SW480 (cell line): ENCODE results near the gene FAM124B.
A peak's percentile ranks its signal among the peaks of the same experiment; 100 is the strongest.

Experiments
- DNase-seq: peaks from one replicate; pipeline ENCODE4 v3.0.0-alpha.2; 2016; ENCODE audit warnings: low spot score

The FAM124B gene, protein sequence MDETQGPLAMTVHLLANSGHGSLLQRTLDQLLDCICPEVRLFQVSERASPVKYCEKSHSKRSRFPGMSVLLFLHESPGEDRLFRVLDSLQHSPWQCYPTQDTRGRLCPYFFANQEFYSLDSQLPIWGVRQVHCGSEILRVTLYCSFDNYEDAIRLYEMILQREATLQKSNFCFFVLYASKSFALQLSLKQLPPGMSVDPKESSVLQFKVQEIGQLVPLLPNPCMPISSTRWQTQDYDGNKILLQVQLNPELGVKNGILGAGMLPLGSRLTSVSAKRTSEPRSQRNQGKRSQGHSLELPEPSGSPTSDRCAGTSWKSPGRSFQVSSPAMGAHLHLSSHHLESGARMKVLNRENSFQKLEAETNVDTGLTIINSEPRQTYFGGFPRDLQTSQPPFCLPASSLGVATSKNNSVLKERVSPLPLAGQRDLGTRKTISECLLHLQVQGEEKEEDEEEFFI

DNA sequence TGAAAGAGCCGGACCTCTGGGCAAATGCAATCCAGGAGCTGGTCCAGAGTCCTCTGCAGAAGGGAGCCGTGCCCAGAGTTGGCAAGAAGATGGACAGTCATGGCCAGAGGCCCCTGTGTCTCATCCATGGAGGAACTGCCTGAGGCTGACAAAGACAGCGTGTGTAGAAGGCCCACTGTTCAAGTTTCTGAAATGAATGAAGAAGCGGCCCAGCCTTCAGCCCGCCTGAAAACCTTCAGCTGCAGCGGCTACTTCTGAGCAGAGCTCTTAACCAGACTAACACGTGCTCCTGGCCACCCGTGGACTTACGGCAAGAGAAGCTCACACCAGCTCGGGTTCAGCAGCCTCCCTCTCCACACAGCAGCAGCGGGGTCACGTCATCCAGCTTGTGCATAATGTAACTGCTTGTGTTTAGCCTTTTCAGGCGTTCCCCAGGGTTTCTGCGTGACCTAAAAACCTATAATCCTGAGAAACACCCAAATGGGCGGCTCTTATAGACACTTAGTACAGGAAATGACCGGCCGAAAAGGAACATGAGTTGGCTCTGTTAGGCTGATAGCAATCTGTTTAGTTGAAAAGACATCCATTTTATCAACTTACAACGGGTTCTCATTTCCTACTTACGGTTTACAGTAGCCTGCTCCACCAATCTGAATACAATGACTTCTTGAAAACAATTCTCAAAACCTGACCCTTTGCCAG is at the start of gene FAM124B:
Gene FAM124B (minus strand): TSS at position 467 of the 702 bp plus-strand sequence. CDS start 339 bp downstream, at position 128.
- DNase-seq = no peak

DNA sequence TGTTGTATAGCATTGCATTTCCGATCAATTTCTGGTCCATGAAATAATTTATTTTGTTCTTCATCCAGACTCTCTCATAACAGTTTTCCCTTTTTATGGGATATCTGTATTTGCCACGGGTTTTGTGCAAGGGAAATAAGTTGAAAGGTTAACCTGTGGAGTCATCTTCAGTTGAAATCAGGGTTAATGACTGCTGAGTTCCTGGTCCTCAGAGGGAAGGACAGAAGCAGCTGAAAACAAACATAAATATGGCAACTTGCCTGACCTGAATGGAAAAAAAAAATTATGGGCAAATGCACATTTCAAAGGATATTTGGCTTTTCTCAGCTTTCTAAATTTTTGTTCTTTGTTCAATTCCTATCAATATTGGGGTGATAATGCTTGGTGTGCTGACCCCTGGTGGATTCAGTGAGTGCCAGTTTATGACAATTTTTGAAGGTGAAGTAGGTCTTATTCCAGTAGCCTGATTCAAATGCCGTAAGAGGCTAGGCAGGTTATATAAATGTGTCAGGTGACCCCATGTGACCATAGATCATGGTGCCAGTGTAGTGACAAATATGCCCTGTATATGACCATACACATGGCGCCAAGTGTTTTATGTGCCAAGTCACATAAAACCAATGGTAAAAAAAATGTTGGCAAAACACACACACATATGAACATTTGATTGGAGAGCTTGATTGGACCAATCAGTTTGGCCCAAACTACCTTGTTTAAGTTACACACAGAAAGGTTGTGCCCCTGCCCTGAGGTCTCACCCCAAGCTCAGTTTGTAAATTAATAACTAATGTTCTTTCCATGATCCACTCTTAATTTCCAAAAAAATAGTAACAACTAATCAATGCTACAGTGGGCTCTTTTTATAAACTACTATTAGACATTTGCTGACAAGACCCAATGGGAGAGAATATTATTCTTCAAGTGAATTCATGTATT is 47.6 kb upstream of the FAM124B start:
- DNase-seq = peak; percentile 5

DNA sequence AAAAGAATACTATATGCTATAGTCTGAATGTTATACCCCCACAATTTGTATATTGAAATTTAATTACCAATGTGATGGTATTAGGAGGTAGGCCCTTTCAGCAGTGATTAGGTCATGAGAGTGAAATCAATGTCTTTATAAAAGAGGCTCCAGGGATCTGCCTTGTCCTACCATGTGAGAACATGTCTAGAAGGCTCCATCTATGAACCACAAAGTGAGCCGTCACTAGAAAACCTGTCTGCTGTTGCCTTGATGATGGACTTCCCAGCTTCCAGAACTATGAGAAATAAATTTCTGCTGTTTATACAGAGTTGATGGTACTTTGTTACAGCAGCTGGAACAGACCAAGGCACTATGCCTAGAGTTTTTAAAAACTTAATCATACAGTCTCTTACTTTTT is 46.3 kb upstream of the FAM124B start:
- DNase-seq = no peak

DNA sequence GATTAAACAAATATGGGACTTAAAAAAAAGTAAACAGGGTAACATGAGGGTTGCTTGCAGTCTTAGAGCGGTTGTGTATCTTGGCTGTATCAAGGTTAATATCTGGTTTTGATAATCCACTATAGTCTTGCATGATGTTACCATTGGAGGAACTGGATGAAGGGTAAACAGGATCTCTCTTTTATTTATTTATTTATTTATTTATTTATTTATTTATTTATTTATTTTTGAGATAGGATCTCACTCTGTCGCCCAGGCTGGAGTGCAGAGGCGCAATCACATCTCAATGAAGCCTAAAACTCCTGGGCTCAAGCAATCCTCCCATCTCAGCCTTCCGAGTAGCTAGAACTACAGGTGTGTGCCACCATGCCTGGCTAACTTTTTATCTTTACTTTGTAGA is 42.9 kb upstream of the FAM124B start:
- no peak for DNase-seq

DNA sequence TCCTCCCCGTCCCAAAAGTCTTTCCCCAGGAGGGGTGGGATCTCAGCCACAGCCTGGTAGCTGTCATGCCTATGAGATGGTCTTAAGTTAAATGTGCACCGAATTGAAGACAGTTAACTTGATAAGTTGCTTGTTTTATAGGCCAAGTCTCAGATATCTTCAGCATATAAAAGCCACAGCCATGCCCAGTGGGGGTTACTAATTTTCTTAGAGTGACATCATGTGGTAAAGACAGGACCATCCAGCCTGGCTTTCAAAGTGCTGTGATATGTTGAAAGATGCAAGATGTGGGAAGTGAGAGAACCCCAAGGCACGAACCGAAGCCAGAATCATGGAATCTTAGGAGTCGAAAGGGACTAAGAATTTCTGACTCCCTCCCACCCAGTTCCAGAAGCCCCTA is 42.1 kb upstream of the FAM124B start:
- DNase-seq = no peak

DNA sequence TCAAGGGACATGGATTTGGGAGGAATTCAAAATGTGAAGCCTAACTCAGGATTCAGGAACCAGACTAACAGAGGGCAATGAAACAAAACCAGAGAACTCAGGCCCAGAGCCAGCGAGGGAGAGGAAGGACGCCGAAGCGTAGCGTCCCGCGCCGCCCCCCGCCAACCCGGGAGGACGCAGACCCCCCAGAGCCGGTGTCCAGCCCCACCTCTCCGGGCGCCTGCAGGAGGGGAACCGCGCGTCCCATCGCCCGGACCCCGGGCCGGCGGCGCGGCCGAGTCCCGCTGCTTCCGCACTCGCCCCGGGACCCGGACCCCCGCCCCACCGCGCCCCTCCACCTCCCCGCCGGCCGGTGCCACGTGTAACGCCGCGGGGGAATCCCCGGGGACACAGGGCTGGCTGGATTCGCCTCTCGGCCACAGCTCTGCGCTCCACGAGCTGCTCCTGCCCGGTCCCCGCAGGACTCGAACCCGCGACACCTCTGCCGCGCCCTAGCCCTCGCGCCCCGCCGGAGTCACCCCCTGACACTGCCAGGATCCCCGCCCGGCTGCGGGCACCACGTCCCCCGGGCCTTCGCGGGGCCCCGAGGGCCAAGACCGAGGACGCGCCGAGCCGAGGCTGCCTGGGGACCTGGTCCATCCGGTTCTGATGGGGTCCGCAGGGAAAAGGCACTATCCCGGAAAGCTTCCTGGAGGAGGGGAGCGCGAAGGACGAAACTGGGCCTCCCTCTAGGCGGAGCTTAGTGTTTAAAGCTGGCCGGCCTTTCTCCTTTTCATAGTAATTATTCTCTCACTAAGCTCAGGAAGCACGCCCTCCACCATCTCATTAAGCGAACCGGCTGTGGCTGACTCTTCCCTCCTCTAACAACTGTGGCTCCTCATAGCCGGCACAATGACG is 40.4 kb upstream of the FAM124B start:
- DNase-seq = no peak

DNA sequence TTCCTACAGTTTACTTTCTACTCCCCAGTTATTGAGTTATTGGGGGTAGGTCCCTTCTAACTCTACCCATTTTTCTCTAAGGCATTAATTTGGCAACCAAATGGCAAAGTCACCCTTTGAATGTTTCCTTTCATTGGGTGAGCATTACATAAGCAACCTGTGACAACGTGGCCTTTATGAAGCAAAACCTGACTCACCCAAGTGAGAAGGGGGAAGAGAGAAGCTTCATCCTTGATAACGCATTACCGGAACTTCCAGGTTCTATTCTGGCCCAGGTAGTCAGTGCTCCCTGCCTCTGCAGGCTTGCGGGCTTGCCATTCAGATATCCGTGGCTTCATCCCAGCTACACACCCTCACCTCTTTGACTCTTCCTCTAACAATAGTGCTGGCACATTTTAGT is 39.1 kb upstream of the FAM124B start:
- no peak for DNase-seq

DNA sequence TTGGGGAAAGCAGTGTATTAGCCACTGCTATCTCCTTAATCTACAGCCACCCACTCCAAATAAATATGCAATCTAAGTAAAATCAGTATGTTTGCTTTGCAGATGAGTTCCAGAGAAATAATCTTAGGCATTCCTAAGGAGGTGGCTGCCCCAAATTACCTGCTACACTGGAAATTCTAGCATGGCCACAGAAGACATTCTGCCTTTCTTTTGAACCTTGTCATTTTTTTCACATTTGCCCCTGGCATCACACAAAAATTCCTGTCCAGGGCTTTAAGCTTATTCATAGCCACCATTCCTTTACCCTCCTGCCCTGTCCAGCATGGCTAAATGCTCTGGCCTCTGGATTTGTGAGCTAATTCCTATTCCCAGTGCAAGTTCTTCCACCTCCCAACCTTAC is 36.8 kb upstream of the FAM124B start:
- no peak for DNase-seq

DNA sequence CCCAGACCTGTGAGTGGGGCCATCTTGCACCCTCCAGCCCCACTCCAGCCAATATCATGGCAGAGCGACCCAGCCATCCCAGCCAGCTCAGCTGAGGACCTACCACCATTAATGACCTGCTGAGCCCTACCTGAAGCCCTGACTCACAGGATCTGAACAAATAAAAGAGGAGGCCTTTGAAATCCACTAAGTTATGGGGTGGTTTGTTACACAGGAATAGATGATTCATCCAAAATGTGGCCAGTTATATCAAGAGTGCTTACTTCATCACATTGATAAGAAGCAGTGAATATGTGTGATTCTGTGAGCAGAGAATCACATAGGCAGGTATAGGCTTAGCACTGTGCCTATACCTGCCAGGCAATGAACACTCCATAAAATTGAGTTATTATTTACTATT is 34.7 kb upstream of the FAM124B start:
- DNase-seq = peak; percentile 26

DNA sequence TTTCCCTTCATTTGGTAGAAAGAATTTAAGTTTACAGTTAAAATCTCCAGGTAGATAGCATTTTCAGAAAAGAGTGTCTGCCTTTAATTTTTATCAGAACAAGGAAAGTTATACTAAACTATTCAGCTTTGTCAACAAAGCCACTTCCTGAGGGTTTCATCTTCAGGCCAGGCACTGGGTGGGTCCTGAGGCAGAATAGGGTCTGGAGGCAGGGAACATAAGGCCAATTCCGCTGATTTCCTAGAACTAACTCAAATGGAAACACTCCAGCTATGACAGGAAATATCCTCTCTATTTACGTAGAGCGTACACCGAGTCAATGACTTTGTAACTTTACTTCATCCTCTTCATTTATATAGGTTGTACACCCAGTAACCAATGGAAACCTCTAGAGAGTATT is 32.7 kb upstream of the FAM124B start:
- no peak for DNase-seq

DNA sequence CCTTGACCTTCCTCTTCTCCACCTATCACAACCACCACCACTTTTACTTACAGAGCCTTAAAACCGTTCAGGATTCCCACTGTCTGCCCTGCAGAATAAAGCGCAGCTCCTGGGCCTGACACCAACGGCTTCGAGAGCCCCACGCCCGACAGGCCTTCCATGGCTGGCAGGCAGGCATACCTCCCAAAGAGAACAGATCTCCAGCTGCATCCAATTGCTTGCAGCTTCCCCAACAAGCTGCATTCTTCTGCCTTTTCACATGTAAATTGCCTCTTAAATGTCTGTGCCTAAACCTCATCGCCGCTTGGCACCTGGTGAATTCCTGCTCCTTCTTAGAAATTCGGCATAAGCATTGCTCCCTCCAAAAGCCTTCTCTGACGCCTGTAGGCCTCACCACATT is 31.5 kb upstream of the FAM124B start:
- DNase-seq = no peak

DNA sequence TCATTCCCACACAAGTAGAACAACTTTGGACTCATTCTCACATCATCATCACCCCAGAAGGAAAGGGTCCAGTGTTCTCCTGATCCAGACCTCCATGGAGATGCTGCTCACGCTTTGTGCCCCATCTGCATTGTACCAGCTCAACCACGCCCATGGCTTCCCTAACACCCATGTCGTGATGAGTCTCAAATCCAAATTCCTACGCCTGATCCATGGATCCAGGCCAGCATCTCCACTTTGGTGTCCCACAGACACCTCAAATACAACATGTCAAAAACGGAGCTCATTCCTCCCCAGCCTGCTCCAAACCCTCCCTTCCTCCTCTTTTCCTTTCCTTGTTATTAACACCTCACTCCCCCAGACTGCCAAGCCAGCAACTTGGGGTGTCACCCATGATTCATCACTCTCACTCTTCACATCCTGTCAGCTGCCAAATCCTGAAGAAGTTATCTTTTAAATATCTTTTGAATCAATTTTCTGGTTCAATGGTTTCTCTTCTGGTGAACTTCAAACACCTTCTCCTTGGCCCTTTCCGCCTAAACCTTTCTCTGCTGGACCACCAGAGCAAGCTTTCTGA is 30.2 kb upstream of the FAM124B start:
- no peak for DNase-seq

DNA sequence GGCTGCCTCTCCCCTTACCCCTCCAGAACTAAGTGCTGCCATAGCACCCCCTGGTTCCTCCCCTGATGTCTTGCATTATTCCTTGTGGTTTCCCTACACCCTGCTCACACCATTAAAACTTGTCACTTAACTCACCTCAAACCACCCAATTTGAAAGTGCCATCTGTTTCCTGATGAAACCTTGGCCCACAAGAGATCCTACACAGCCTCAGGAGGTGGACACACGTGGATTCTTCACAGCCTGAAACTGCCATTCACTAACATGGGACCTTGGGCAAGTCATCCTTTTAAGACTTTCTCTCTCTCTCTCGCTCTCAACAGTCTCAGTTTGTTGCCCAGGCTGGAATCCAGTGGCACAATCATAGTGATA is 27.5 kb upstream of the FAM124B start:
- no peak for DNase-seq

DNA sequence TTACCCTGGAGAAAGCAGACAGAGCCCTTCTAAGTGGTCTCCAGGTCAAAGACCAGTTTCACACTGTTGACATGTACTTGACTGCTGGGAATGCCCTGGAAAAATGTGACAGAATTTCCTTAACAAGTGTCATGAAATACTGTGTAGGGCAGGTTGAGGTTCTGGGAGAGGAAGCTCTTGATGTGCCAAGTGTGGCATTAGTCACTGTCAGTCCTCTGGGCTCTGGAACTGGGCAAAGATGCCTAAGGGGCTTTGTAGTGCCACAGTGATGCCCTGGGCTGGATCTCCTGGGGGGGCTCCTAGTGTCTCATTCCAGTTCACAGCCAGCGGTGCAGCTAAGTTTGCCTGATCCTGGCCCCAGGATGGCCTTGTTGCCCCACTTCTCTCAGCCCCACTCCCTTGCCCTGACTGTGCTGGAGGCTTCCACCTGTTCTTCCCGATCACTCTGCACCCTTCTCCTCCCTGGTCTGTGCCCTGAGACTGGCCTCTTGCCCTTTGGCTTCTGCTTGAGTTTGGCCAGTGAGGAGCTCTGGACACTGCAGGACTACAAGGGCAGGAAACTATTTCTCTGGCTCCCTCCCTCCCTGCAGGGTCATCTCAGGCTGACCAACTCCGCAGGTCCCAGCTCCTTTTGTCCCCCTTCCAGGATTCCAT is 27.0 kb upstream of the FAM124B start:
- no peak for DNase-seq

DNA sequence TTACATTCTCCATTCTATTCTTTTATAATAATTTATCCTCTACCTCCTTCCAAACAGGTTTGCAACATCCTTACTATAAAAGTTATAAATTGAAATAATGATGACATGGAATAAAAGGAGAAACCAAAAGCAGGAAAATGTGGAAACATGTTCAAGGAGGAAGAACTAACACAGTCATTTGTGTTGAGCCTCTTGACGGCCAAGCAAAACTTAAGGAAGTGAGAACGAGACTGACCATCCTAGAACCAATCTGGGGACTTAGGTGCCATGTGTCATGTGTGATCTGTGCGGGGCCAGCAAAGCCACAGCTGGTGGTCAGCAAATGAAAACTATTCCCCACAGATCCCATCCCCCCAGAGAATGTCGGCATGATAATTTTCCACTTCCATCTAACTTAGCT is 25.6 kb upstream of the FAM124B start:
- no peak for DNase-seq

DNA sequence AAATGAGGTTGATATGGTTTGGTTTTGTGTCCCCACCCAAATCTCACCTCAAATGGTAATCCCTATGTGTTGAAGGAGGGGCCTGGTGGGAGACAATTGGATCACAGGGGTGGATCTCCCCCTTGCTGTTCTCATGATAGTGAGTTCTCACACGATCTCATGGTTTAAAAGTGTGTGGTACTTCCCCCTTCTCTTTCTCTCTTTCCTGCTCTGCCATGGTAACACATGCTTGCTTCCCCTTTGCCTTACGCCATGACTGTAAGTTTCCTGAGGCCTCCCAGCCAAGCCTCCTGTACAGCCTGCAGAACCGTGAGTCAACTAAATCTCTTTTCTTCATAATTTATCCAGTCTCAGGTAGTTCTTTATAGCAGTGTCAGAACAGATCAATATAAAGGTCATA is 24.7 kb upstream of the FAM124B start:
- DNase-seq = no peak

DNA sequence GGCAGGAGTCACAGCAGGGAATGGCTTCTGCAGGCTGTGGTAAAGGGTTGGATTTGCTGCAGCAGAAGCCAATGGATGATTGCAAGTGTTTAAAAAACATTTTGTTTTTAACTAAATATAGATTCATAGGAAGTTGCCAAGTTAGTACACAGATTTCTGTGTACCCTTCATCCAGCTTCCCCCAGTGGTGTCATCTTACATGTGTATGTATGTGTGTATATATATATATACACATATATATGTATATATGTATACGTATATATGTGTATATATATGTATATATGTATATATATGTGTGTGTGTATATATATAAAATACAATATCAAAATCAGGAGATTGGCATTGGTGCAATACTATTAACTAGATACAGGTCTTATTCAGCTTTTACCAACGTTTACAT is 19.2 kb upstream of the FAM124B start:
- no peak for DNase-seq

DNA sequence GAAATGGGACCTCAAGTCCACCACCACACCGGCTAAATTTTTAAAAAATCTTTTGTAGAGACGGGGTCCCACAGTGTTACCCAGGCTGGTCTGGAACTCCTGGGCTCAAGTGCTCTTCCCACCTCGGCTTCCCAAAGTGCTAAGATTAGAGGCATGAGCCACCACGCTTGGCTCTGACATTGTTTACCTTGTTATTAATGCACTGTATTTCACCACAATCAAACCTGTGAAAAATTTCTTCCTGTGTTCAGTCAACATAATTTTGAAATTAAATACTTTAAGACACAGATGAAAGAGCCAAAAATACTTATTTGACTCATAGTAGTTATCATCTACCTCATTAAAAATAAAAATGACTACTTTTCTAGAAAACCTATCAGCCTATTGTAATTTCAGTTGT is 16.0 kb upstream of the FAM124B start:
- no peak for DNase-seq

DNA sequence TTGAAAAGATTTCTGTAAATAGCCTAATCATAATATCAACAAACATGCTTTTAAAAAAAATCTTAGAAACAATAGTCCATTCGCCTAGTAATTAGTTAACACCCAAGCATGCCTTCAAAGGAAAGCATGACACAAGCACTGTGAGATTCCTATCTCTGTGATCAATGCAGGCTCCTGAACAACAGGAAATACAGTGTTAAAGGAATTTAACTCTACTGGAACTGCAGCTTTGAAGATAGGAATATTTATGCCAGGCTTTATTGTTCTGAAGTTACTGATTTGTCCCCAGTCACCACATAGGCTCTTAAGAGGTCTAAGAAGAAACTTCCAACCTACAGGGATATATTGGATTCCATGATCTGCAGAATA is 15.4 kb upstream of the FAM124B start:
- peak; percentile 22 for DNase-seq

DNA sequence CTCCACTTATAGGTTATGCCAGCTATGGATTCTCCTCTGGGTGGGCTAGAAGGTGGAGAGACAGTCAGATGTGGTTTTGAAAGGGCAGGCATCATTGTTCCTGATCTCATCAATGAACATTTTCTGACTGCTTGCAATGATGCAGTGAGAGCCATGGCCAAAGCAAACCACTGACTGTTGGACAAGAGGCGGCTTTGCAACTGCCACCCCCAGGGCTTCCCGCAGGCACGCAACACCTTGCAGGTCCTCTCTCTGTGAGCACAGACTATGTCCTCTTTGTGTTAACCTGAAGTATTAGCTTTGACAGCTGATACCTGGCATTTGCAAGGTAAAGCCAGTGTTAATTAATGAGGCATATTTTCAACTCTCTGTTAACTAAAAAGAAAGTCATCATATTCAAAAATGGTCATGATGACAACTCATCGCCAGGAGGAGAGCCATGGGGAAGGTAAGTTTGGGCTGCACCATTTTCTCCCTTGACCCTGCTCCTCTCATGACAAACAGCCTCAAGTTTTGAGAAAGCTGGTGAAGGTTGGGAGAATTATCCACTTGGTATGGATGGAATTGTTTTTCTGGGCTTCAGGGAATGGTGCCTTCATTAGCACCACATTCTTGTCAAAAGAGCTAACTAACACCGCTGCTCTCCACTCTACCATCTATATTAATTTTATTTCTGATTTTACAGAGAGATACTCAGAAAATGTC is 14.9 kb upstream of the FAM124B start:
- DNase-seq = no peak
